Renal cortex interstitium (tissue), 11 donors: Measurements from ENCODE around the gene BRAF. TPM values are rescaled to one million over a fixed set of nuclear protein-coding genes. Genes with fewer than 3 reads are reported as not detected.
"Not testable (repeated sequence)": the region's sequence is repeated elsewhere in the genome, so short reads cannot be mapped to it uniquely, and the experiment has no call there.

Experiments used
- DNase-seq, 11 donors: peaks; one replicate each; pipeline ENCODE4 v3.0.0-alpha.2; 2013; ENCODE audit warnings: low read depth in 9 of 11, low spot score in 4 of 11; ENCODE audit errors: extremely low read depth in 1 of 11
- polyA plus RNA-seq, 3 donors: library from polyadenylated mRNA; unstranded; fragments of 120-200 nt; gene quantifications; one replicate each; pipeline ENCODE4 v1.2.1, GENCODE V29; 2013; ENCODE audit not compliant: insufficient read length in 3 of 3

Gene BRAF
- polyA plus RNA-seq, 3 donors, result 20.3 to 30.1 (median 26.4) TPM

DNA sequence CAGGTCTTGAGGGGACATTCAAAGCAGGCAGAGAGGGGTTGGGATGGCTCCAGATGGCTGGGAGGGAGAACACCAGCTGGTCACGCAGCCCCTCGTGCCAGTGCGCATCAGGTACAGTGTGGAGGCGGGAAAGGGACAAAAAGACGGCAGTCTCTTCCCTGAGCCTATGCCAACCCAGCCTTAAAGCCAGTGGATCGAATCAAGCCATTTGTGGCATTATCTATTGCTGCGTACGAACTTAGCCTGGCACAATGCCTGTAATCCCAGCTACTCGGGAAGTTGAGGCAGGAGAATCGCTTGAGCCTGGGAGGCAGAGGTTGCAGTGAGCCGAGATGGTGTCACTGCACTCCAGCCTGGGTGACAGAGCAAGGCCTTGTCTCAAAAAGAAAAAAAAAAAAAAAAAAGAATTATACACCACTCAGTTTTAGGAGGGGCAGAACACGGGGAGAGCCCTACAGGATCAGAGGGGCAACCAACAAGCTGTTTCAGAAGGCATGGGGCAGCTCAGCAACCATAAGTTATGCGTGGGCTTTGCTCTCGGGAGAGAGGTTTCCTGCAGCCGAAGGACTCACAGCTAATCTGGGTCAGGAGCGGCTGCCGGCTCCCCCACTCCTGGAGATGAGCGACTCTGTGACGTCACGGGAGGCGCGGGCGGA lies 228.6 kb downstream of the BRAF start:
- DNase-seq, result peak in 9 of 11 donors; percentile 84 to 94 (median 89)

- no peak for DNase-seq
Measured at GRCh38 chr7:140695381-140695780, 229.3 kb downstream of the BRAF start.

DNA sequence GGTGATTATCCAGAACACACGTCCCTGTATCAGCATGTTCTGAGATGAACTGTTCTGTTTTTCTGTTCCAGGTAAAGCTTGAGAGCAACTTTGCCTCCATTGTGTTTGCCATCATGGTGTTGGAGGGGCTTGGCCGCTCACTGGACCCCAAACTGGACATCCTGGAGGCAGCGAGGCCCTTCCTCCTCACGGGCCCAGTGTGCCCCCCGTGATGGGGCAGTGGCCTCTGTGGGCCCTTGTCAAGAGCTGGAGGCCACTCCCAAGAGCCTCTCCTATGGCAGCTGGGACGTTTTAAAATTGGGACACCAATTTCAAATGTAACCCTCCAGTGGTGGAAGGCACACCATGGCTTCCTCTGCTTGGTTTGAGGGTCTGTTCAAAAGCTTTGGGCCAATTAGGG lies 230.1 kb downstream of the BRAF start:
- DNase-seq, result no peak

DNA sequence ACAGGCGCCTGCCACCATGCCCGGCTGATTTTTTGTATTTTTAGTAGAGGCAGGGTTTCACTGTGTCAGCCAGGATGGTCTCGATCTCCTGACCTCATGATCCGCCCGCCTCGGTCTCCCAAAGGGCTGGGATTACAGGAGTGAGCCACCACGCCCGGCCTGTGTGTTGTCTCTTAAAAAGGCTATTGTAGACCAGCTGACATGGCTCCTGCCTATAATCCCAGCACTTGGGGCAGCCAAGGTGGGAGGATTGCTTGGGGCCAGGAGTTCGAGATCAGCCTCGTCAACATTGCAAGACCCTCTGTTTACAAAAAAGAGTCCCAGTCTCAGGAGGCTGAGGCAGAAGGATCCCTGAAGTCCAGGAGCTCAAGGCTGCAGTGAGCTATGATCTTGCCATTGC lies 230.9 kb downstream of the BRAF start:
- not testable (repeated sequence) for DNase-seq

GRCh38 chr7:140691376-140692045 lies 233.2 kb downstream of the BRAF start:
- no peak for DNase-seq

DNA sequence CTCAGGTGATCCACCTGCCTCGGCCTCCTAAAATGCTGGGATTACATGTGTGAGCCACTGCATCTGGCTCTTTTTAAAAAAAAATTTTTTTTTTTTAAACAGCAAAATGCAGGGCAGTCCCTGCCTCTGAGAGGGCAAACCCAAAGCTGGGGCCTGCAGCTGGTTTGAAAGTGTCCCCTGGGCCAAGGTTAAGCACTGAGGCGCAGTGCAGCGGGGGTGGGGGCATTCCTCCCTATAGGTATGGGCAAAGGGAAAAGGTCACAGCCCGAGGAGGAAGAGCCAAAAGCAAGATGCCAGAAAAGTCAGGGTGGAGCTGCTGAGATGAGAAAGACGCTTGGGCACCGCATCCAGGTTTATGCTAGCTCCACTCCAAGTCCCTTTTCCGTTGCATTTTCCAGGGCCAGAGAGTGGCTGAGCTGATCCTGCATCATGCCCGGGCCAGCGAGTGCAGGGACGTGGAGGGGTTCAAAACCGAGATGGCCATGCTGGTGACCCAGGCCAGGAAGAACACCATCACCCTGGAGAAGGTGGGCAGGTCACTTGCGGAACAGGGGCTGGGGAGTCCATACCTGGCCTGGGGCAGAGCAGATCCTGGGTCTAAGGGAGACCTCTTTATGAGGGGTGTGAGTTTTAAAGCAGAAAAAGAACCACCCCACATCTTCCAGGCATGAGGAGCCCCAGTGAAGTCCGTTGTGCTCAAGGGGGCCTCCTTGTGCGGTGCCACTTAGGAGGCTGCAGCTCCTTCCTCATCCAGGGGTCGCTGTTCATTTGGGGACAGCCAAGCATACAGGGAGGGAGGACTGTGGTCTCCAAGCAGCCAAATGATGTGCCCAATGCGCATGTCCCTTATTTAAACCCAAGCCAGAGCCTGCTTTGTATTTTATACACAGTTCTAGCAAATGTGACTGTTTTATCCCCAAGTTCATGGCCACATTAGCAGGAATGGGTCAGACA lies 235.3 kb downstream of the BRAF start:
- DNase-seq, result no peak

DNA sequence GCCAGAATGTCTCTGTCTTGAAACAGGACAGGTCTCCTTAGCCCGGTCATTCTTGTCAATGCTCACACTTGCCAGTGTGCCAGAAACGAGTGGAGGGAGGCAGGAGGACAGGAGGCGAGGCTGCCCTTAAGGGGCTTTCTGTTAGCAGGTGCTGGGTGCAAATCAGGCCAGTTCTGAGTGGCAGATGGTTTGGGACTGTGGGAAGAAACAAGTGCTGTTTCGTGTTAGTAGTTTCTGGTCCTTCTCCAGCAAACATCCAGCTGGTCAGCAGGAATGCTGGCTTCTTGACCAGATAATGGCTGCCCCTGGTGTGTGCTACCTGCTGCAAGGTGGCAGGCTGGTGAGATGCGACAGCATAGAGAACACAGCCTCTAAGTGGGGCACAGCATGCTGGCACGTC lies 236.4 kb downstream of the BRAF start:
- DNase-seq, result no peak

- DNase-seq, result no peak
Measured at GRCh38 chr7:140686921-140687320, 237.8 kb downstream of the BRAF start.

- DNase-seq, result no peak
Measured at GRCh38 chr7:140685407-140686087, 239.2 kb downstream of the BRAF start.

DNA sequence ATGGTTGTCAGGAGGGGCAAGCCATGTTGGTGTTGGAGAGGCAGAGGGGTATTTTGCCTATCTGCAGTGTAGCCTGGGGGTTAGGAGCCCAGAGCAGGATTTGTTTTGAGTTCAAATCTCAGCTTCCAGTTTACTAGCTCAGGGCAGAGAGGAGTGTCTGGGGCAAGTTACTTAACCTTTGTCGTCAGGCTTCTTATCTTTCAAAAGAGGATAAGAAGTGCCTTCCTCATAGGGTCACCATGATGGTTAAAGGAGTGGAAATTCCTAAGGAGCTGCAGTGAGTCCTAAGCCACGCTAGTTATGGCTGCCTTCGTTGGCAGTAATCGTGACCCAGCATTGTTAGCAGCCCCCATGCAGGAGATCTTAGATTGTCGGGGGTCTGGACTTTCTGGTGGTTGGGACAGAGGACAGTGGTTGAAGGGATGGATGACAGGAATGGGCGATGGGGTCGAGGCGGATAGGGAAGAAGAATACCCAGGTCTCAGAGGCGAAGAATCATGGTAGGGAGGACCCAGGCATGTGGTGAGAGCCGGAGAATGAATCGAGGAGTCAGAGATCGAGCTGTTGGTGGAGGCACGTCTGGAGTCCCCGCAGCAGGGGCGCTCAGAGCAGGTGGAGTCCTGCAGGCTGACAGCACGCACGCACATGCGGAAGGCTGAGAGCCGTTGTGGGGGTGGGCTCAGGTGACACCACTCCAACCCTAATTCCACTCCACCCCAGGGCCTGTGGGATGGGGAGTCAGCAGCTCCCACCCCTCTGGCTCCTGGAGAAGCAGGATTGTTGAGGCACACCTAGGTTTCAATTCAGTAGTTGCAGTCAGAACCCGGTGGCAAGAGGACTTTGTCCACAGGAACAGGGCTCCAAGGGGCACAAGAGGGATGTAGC lies 240.4 kb downstream of the BRAF start:
- no peak for DNase-seq

GRCh38 chr7:140683657-140684056 lies 241.1 kb downstream of the BRAF start:
- DNase-seq, result no peak

DNA sequence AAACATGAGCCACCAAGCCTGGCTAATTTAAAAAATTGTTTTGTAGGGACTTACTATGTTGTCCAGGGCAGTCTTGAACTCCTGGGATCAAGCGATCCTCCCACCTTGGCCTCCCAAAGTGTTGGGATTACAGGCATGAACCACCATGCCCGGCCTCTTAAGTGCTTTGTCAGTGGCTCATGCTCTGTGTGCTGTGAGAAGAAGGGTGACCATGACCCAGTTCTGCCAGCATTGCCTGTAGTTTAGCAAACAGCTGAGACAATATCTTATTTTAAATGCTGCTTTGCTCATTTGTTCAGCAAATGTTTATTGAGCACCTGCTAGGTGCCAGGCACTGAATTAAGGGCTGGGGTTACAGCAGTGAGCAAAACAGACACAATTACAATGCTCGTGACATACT lies 243.0 kb downstream of the BRAF start:
- DNase-seq, result no peak

GRCh38 chr7:140680886-140681285 lies 243.8 kb downstream of the BRAF start:
- DNase-seq, result no peak

DNA sequence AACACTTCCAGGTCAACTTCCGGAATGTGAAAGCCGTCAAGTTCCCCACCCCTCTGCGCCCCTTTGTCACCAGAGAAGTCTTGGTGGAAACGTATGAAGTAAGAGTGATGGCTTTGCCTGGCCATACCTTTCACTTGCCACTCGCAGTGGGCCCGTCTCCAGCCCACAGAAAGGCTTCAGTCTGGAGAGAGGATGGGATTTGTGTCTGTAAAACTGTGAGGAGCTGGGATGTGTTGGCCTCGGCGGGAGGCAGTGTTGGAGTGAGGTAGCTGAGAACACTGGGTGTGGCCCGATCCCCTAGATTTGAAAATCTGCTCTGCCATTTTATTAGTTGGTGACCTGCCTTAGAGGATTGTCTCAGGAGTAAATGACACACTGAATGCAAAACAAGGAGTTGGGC lies 245.5 kb downstream of the BRAF start:
- no peak for DNase-seq

GRCh38 chr7:140678816-140679130 lies 246.0 kb downstream of the BRAF start:
- DNase-seq, result no peak

DNA sequence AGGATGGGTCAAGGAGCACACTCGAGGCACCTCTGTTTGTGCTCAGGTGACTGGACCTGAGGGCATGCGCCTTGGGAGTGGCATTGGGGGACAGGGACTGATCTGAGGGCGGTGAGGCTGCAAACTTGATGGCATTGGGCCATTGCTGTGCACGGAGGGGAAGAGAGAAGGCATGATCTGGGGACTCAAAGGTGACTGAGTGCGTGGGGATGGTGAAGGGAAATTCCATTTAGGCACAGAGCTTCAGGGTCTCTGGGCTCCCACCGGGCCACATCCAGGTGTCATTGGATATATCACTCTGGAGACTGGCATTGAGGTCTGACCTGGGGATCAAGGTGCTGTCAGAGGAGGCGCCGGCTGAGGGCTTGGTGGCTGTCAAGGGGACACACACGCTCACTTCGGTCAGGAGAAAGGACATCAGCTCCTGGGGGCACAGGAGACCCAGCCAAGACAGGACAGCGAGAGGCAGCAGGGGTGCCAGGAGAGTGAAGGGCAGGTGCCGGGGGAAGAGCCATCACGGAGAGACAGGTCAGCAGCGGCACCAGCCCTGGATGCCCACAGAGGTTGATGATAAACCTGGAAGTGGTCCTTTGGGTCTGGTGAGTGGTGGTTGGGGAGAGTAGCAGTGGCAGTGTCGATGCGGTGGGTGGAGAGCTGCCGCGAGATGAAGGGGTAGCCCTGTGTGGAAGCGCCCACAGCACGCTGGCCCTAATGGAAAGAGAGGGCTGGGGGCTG lies 246.5 kb downstream of the BRAF start:
- DNase-seq, result no peak

GRCh38 chr7:140677496-140677895 lies 247.2 kb downstream of the BRAF start:
- DNase-seq, result no peak

DNA sequence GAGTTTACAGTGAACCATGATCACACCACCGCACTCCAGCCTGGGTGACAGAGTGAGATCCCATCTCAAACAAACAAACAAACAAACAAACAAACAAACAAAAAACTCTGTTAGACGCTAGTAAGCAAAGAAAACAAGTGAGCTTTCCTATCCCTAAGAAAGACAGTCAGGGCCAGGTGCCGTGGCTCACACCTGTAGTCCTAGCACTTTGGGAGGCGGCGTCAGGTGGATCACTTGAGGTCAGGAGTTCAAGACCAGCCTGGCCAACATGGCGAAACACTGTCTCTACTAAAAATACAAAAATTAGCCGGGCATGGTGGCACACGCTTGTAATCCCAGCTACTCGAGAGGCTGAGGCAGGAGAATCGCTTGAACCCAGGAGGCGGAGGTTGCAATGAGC lies 247.8 kb downstream of the BRAF start:
- DNase-seq, result not testable (repeated sequence)
